SU-DHL-6 (cell line): ENCODE results near the gene EMILIN2.

Experiments used
- EZH2phosphoT487 ChIP-seq: fragments of 200-600 bp; sonication (generic), shearing (Covaris generic); conservative IDR thresholded peaks from 2 replicates; pipeline ENCODE4 v1.6.1; 2018; ENCODE audit warnings: mild to moderate bottlenecking, antibody characterized with exemption, low read length, moderate library complexity, mixed read lengths
- TF ChIP-seq, protein P1 (sequence below): fragments of 200-600 bp; sonication (generic); IDR thresholded peaks from one replicate; pipeline ENCODE4 v1.5.1; 2017; ENCODE audit warnings: antibody characterized with exemption, mild to moderate bottlenecking, low read length, moderate library complexity; ENCODE audit not compliant: insufficient read depth, poor library complexity, severe bottlenecking

DNA sequence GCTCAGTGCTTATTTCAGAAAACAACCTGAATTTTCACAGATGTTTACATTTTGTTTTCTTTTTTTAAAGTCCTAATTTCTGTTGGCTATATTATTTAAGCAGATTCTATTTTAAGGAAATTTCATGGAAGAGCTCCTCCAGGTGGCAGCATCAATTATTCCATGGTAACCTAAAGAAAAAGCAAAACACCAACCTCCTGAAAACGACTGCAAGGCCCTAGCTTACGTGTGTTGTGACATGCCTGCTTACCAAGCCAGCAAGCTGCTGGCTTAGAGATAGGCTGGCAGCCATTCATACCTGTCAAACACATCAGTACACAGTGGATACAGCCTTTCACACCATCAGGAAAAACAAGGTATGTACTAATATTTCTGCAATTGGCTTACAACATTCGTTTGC is 101.2 kb downstream of the EMILIN2 start:
- TF ChIP-seq, protein P1, sequence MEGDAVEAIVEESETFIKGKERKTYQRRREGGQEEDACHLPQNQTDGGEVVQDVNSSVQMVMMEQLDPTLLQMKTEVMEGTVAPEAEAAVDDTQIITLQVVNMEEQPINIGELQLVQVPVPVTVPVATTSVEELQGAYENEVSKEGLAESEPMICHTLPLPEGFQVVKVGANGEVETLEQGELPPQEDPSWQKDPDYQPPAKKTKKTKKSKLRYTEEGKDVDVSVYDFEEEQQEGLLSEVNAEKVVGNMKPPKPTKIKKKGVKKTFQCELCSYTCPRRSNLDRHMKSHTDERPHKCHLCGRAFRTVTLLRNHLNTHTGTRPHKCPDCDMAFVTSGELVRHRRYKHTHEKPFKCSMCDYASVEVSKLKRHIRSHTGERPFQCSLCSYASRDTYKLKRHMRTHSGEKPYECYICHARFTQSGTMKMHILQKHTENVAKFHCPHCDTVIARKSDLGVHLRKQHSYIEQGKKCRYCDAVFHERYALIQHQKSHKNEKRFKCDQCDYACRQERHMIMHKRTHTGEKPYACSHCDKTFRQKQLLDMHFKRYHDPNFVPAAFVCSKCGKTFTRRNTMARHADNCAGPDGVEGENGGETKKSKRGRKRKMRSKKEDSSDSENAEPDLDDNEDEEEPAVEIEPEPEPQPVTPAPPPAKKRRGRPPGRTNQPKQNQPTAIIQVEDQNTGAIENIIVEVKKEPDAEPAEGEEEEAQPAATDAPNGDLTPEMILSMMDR = no peak
- TF ChIP-seq EZH2phosphoT487 = no peak
